ENCODE results near the gene HM13. TPM values are rescaled to one million over a fixed set of nuclear protein-coding genes. Genes with fewer than 3 reads are reported as not detected.
"Not testable (repeated sequence)": the region's sequence is repeated elsewhere in the genome, so short reads cannot be mapped to it uniquely, and the experiment has no call there.

HM13 gene
- polyA plus RNA-seq, 1 donor, result 84.3 TPM

GRCh38 chr20:31612271-31612640, 98.0 kb downstream of the HM13 start:
- DNase-seq, result not testable (repeated sequence)

GRCh38 chr20:31615416-31615815, 101.2 kb downstream of the HM13 start:
- DNase-seq, result no peak

GRCh38 chr20:31617432-31618104, 103.3 kb downstream of the HM13 start:
- DNase-seq, result no peak

Other genes starting within 250 kb of the HM13 start
- gene DEFB116, start 205.9 kb upstream of the HM13 start, polyA plus RNA-seq (ENCODE audit: insufficient read length), result not detected
- gene DEFB118, start 145.8 kb upstream of the HM13 start, polyA plus RNA-seq (ENCODE audit: insufficient read length), result not detected
- not detected for gene DEFB119, start 123.9 kb upstream of the HM13 start, polyA plus RNA-seq (ENCODE audit: insufficient read length)
- not detected for gene DEFB121, start 108.2 kb upstream of the HM13 start, polyA plus RNA-seq (ENCODE audit: insufficient read length)
- not detected for gene DEFB123, start 73.8 kb upstream of the HM13 start, polyA plus RNA-seq (ENCODE audit: insufficient read length)
- 0.88 TPM for gene DEFB124, start 39.3 kb upstream of the HM13 start, polyA plus RNA-seq (ENCODE audit: insufficient read length)
- gene REM1, start 39.2 kb upstream of the HM13 start, polyA plus RNA-seq (ENCODE audit: insufficient read length), result 6.6 TPM
- gene ID1, start 90.8 kb downstream of the HM13 start, polyA plus RNA-seq (ENCODE audit: insufficient read length), result 22.8 TPM
- gene COX4I2, start 123.5 kb downstream of the HM13 start, polyA plus RNA-seq (ENCODE audit: insufficient read length), result 9.2 TPM
- gene BCL2L1, start 208.4 kb downstream of the HM13 start, polyA plus RNA-seq (ENCODE audit: insufficient read length), result 28.1 TPM
- gene TPX2, start 224.8 kb downstream of the HM13 start, polyA plus RNA-seq (ENCODE audit: insufficient read length), result 20.7 TPM